ENCODE data around the gene CD69.

The CD69 gene

GRCh38 chr12:9760699-9761418 is at the start of gene CD69:
Gene CD69, minus strand, starts transcription at chr12:9760901. Its CDS starts 81 bp downstream, at chr12:9760820.
- H3K27me3 ChIP-seq (ENCODE audit: insufficient read depth, low read length, poor library complexity, severe bottlenecking): no peaks in the 10 kb centered on the region
- peak within 1 kb of the TSS; percentile 78 for H3K9ac ChIP-seq (ENCODE audit: low read depth, low read length, poor library complexity, severe bottlenecking)
- TF ChIP-seq CTCF (conservative IDR thresholded peaks at IDR 0.05; ENCODE audit: low read length) (no peak), EZH2phosphoT487 (IDR thresholded peaks at IDR 0.05; ENCODE audit: borderline replicate concordance) (no peak)

GRCh38 chr12:9809866-9810265 is 49.2 kb upstream of the CD69 start:
- TF ChIP-seq EZH2phosphoT487 (IDR thresholded peaks at IDR 0.05; ENCODE audit: borderline replicate concordance) (no peak), CTCF (conservative IDR thresholded peaks at IDR 0.05; ENCODE audit: low read length) (no peak)
- no peaks in the 10 kb centered on the region for H3K9me2 ChIP-seq (replicated peaks; ENCODE audit: low read depth, low read length)
- H3K27me3 ChIP-seq (ENCODE audit: insufficient read depth, low read length, poor library complexity, severe bottlenecking): no peaks in the 10 kb centered on the region
- no peaks in the 10 kb centered on the region for H3K9me3 ChIP-seq (ENCODE audit: insufficient read depth, low read depth, low read length)
- no peak overlapping the region for H3K4me3 ChIP-seq (ENCODE audit: low read length, poor library complexity, severe bottlenecking)
- H3K4me1 ChIP-seq (ENCODE audit: insufficient read depth, low read length, poor library complexity, severe bottlenecking): peaks cover 11% of the 10 kb centered on the region
- H3K79me2 ChIP-seq (ENCODE audit: insufficient read depth, low read length): no peaks in the 10 kb centered on the region; the same call in 1 of the 2 replicates
- no peaks in the 10 kb centered on the region for H4K20me1 ChIP-seq (ENCODE audit: insufficient read depth, low read length, poor library complexity, severe bottlenecking)
- no peaks in the 10 kb centered on the region for H3F3A ChIP-seq (ENCODE audit: low read depth)
- H3K36me3 ChIP-seq (ENCODE audit: insufficient read depth, low read length): no peaks in the 10 kb centered on the region
- H3K4me2 ChIP-seq (ENCODE audit: low read depth, low read length, poor library complexity, severe bottlenecking): no peak overlapping the region
- H3K9ac ChIP-seq (ENCODE audit: low read depth, low read length, poor library complexity, severe bottlenecking): no peak overlapping the region
- no peak overlapping the region for H2AFZ ChIP-seq (ENCODE audit: low read length)

More at GRCh38 chr12:9760699-9761418, at the start of gene CD69:
- H3F3A ChIP-seq (ENCODE audit: low read depth): peaks cover 12% of the 10 kb centered on the region; the same call in 1 of the 2 replicates
- peaks cover 54% of the 10 kb centered on the region for H3K4me1 ChIP-seq (ENCODE audit: insufficient read depth, low read length, poor library complexity, severe bottlenecking)
- H3K9me3 ChIP-seq (ENCODE audit: insufficient read depth, low read depth, low read length): no peaks in the 10 kb centered on the region
- H3K4me3 ChIP-seq (ENCODE audit: low read length, poor library complexity, severe bottlenecking): peak within 1 kb of the TSS; percentile 79
- peaks cover 59% of the 10 kb centered on the region for H3K79me2 ChIP-seq (ENCODE audit: insufficient read depth, low read length)
- no peaks in the 10 kb centered on the region for H3K9me2 ChIP-seq (replicated peaks; ENCODE audit: low read depth, low read length)
- H3K4me2 ChIP-seq (ENCODE audit: low read depth, low read length, poor library complexity, severe bottlenecking): peak within 1 kb of the TSS; percentile 98
- no peak within 1 kb of the TSS for H2AFZ ChIP-seq (ENCODE audit: low read length)
- H3K36me3 ChIP-seq (ENCODE audit: insufficient read depth, low read length): peaks cover 5% of the 10 kb centered on the region; the same call in 1 of the 2 replicates
- peaks cover 16% of the 10 kb centered on the region for H4K20me1 ChIP-seq (ENCODE audit: insufficient read depth, low read length, poor library complexity, severe bottlenecking)

GRCh38 chr12:9809338-9809737 is 48.6 kb upstream of the CD69 start:
- Histone ChIP-seq H3K4me2 (ENCODE audit: low read depth, low read length, poor library complexity, severe bottlenecking) (no peak overlapping the region), H3K36me3 (ENCODE audit: insufficient read depth, low read length) (no peaks in the 10 kb centered on the region), H3K9me3 (ENCODE audit: insufficient read depth, low read depth, low read length) (no peaks in the 10 kb centered on the region), H3F3A (ENCODE audit: low read depth) (no peaks in the 10 kb centered on the region), H4K20me1 (ENCODE audit: insufficient read depth, low read length, poor library complexity, severe bottlenecking) (no peaks in the 10 kb centered on the region), H3K9me2 (replicated peaks; ENCODE audit: low read depth, low read length) (no peaks in the 10 kb centered on the region), H3K27me3 (ENCODE audit: insufficient read depth, low read length, poor library complexity, severe bottlenecking) (no peaks in the 10 kb centered on the region), H3K79me2 (ENCODE audit: insufficient read depth, low read length) (no peaks in the 10 kb centered on the region; the same call in 1 of the 2 replicates), H2AFZ (ENCODE audit: low read length) (no peak overlapping the region), H3K9ac (ENCODE audit: low read depth, low read length, poor library complexity, severe bottlenecking) (no peak overlapping the region), H3K4me1 (ENCODE audit: insufficient read depth, low read length, poor library complexity, severe bottlenecking) (peaks cover 11% of the 10 kb centered on the region), H3K4me3 (ENCODE audit: low read length, poor library complexity, severe bottlenecking) (no peak overlapping the region)
- TF ChIP-seq CTCF (conservative IDR thresholded peaks at IDR 0.05; ENCODE audit: low read length) (no peak), EZH2phosphoT487 (IDR thresholded peaks at IDR 0.05; ENCODE audit: borderline replicate concordance) (no peak)
